K562 (cell line): ENCODE results near the gene CPPED1. TPM values are rescaled to one million over a fixed set of nuclear protein-coding genes. Genes with fewer than 3 reads are reported as not detected.

Experiments
- EHMT2 ChIP-seq: fragments of 450-650 bp; IDR thresholded peaks from 2 replicates; pipeline ENCODE4 v1.6.1; 2018; ENCODE audit warnings: antibody characterized with exemption
- HSF4 ChIP-seq: fragments of 250-450 bp; sonication (Bioruptor Pico); IDR thresholded peaks from 2 replicates; pipeline ENCODE4 v2.1.2; 2022; ENCODE audit warnings: mild to moderate bottlenecking, moderate library complexity, borderline replicate concordance
- IRF2 ChIP-seq: sonication (generic); formaldehyde crosslinking; IDR thresholded peaks from 2 replicates; pipeline ENCODE4 v1.8.1; 2022; ENCODE audit warnings: mild to moderate bottlenecking, missing genetic modification reagents
- MAFG ChIP-seq: fragments of 450-650 bp; conservative IDR thresholded peaks from 2 replicates; pipeline ENCODE4 v1.6.1; 2016; ENCODE audit warnings: missing genetic modification characterization, missing compliant biosample characterization
- NFE2 ChIP-seq: IDR thresholded peaks from 2 replicates; pipeline ENCODE4 v1.6.1; 2014; ENCODE audit warnings: antibody characterized with exemption, low read depth
- OTX1 ChIP-seq: fragments of 450-650 bp; formaldehyde crosslinking; IDR thresholded peaks from 2 replicates; pipeline ENCODE4 v1.4.0; 2022; ENCODE audit warnings: mild to moderate bottlenecking
- POLR2AphosphoS5 ChIP-seq: IDR thresholded peaks from 2 replicates; pipeline ENCODE4 v1.6.1; 2011; ENCODE audit warnings: mild to moderate bottlenecking, low read depth, low read length, moderate library complexity; ENCODE audit not compliant: control insufficient read depth, insufficient read depth
- TRIM24 ChIP-seq, 2 experiments: fragments of 450-650 bp; IDR thresholded peaks; 2 replicates each; pipeline ENCODE4 v1.6.1; 2016
- ZBTB7A ChIP-seq: IDR thresholded peaks from 2 replicates; pipeline ENCODE4 v1.6.1; 2011; ENCODE audit warnings: low read depth, mild to moderate bottlenecking, low read length, moderate library complexity, borderline replicate concordance; ENCODE audit not compliant: control insufficient read depth
- ZNF212 ChIP-seq: fragments of 450-650 bp; formaldehyde crosslinking; IDR thresholded peaks from 2 replicates; pipeline ENCODE4 v1.4.0; 2020; ENCODE audit warnings: mild to moderate bottlenecking
- ZNF644 ChIP-seq: fragments of 200-800 bp; sonication (Bioruptor generic); IDR thresholded peaks from 2 replicates; pipeline ENCODE4 v1.6.1; 2016; ENCODE audit warnings: low read depth, missing genetic modification characterization, missing compliant biosample characterization
- polyA plus RNA-seq, 8 experiments: library from polyadenylated mRNA; depleted of rRNA in 4 of 8; stranded (reverse) in 5 of 8; unstranded in 3 of 8; fragments of >200 nt; fragmentation: Nextera tagmentation in 2 of 8; fragmentation: Illumina TruSeq in 1 of 8; extraction: Ambion mirVana in 2 of 8; extraction: Trizol in 1 of 8; gene quantifications; 2 replicates each; pipeline versions ENCODE4 v1.2.1 to v1.2.3, GENCODE V29; 2011 to 2014; ENCODE audit warnings: inconsistent platforms in 1 of 8, missing spikeins in 1 of 8
- total RNA-seq, 7 experiments: library from RNA; depleted of rRNA in 6 of 7; stranded (reverse); fragments of >200 nt in 6 of 7; fragmentation: Illumina TruSeq in 2 of 7; extraction: Trizol in 2 of 7; gene quantifications; 2 replicates each; pipeline versions ENCODE4 v1.2.1 to v1.2.3, GENCODE V29; 2011 to 2021; ENCODE audit warnings: low replicate concordance in 1 of 7
- TF ChIP-seq, protein P1 (sequence below), 2 experiments: fragments of 450-650 bp in 1 of 2; sonication (generic) in 1 of 2; formaldehyde crosslinking in 1 of 2; IDR thresholded peaks in 1 of 2; conservative IDR thresholded peaks in 1 of 2; 2 replicates each; pipeline versions ENCODE4 v1.6.1 to v1.8.1; 2016 to 2023; ENCODE audit warnings: mild to moderate bottlenecking in 2 of 2, moderate library complexity in 2 of 2, inconsistent platforms in 1 of 2, missing genetic modification reagents in 1 of 2
- TF ChIP-seq, protein P2 (sequence below): fragments of 450-650 bp; IDR thresholded peaks from 2 replicates; pipeline ENCODE4 v1.6.1; 2016
- TF ChIP-seq, protein P3 (sequence below): fragments of 450-650 bp; IDR thresholded peaks from 2 replicates; pipeline ENCODE4 v1.6.1; 2016; ENCODE audit warnings: borderline replicate concordance
- TF ChIP-seq, protein P4 (sequence below): fragments of 450-650 bp; formaldehyde crosslinking; IDR thresholded peaks from 2 replicates; pipeline ENCODE4 v1.4.0; 2020; ENCODE audit warnings: mild to moderate bottlenecking, mixed read lengths
- TF ChIP-seq, protein P5 (sequence below): fragments of 250-450 bp; sonication (Bioruptor Pico); IDR thresholded peaks from 2 replicates; pipeline ENCODE4 v1.8.0; 2021; ENCODE audit warnings: moderate library complexity, mild to moderate bottlenecking, inconsistent platforms

Gene CPPED1
- total and polyA plus RNA-seq, 9 of the 15 experiments (the other 6 are each of a cell fraction or from before 2014, with no cell fraction given), result 7.5 to 25.7 (median 16.9) TPM

DNA sequence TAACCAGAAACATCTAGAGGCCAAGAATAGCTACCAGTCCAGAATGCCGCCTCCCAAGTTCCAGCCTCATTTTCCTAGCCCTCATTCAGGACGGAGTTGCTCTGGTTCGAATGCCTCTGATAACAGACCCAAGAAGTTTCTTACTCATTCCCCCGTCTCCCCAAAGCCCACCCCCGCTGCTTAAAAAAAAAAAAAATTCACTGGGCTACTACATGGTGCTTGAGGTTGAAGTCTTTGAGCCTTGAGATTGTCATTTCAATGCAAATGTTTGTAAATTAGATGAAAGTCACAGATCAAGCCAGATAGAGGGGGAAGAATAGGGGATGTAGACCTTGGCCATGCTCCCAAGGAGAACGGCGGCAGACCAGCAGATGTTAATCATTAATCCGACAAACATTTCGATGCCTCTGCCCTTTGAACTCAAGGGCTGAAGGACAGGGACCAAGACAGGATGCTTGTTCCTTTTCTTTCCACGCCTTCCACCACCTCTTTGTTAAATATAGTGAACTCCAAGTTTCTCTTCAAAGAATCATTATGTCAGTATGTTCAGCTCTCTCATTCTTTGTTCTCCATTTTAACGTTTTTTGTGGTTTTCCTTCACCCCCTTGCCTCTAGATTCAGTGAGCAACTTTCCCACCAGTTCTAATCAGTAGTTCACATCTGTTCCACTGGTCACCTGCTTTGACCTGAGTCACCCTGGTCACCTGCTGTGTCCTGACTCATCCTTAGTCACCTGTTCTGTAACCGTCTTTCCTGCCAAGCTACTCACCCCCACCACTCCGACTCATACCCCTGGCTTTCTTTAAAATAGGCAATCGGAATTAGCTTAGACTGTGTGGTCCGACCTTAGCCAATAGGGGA lies 190.3 kb downstream of the CPPED1 start (continued):
- TF ChIP-seq, protein P1, sequence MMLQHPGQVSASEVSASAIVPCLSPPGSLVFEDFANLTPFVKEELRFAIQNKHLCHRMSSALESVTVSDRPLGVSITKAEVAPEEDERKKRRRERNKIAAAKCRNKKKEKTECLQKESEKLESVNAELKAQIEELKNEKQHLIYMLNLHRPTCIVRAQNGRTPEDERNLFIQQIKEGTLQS (IDR thresholded peaks at IDR 0.05), result peak; percentile 98
- TF ChIP-seq, protein P1 (CRISPR knock-in tag; conservative IDR thresholded peaks at IDR 0.05), result 0 out of 2 replicates have a peak, but pooled peaks have one; percentile 64
- TF ChIP-seq, protein P2, sequence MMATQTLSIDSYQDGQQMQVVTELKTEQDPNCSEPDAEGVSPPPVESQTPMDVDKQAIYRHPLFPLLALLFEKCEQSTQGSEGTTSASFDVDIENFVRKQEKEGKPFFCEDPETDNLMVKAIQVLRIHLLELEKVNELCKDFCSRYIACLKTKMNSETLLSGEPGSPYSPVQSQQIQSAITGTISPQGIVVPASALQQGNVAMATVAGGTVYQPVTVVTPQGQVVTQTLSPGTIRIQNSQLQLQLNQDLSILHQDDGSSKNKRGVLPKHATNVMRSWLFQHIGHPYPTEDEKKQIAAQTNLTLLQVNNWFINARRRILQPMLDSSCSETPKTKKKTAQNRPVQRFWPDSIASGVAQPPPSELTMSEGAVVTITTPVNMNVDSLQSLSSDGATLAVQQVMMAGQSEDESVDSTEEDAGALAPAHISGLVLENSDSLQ, result no peak; the same call in 1 of the 2 replicates
- TF ChIP-seq, protein P3, sequence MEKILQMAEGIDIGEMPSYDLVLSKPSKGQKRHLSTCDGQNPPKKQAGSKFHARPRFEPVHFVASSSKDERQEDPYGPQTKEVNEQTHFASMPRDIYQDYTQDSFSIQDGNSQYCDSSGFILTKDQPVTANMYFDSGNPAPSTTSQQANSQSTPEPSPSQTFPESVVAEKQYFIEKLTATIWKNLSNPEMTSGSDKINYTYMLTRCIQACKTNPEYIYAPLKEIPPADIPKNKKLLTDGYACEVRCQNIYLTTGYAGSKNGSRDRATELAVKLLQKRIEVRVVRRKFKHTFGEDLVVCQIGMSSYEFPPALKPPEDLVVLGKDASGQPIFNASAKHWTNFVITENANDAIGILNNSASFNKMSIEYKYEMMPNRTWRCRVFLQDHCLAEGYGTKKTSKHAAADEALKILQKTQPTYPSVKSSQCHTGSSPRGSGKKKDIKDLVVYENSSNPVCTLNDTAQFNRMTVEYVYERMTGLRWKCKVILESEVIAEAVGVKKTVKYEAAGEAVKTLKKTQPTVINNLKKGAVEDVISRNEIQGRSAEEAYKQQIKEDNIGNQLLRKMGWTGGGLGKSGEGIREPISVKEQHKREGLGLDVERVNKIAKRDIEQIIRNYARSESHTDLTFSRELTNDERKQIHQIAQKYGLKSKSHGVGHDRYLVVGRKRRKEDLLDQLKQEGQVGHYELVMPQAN, result no peak
- TF ChIP-seq NFE2 (peak; percentile 87), OTX1 (CRISPR knock-in tag) (no peak), EHMT2 (peak; percentile 59; the same call in 1 of the 2 replicates), HSF4 (peak; percentile 80; the same call in 1 of the 2 replicates), ZBTB7A (0 out of 2 replicates have a peak, but pooled peaks have one; percentile 29), TRIM24 (IDR thresholded peaks at IDR 0.05) (peak; percentile 92 to 94), POLR2AphosphoS5 (peak; percentile 42; the same call in 1 of the 2 replicates), ZNF212 (no peak), IRF2 (CRISPR knock-in tag) (no peak), ZNF644 (tag) (peak; percentile 85), MAFG (peak; percentile 77)
- TF ChIP-seq, protein P4, sequence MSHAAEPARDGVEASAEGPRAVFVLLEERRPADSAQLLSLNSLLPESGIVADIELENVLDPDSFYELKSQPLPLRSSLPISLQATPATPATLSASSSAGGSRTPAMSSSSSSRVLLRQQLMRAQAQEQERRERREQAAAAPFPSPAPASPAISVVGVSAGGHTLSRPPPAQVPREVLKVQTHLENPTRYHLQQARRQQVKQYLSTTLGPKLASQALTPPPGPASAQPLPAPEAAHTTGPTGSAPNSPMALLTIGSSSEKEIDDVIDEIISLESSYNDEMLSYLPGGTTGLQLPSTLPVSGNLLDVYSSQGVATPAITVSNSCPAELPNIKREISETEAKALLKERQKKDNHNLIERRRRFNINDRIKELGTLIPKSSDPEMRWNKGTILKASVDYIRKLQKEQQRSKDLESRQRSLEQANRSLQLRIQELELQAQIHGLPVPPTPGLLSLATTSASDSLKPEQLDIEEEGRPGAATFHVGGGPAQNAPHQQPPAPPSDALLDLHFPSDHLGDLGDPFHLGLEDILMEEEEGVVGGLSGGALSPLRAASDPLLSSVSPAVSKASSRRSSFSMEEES (CRISPR knock-in tag), result no peak
- TF ChIP-seq, protein P5, sequence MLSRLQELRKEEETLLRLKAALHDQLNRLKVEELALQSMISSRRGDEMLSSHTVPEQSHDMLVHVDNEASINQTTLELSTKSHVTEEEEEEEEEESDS (CRISPR knock-in tag), result no peak
